CD1c-positive myeloid dendritic cell (primary cell): ENCODE results near the gene MTMR1.
A peak's percentile ranks its signal among the peaks of the same experiment; 100 is the strongest.

Source experiments
- DNase-seq: peaks from one replicate; pipeline ENCODE4 v3.0.0-alpha.2; 2016; ENCODE audit errors: extremely low spot score

MTMR1 gene

DNA sequence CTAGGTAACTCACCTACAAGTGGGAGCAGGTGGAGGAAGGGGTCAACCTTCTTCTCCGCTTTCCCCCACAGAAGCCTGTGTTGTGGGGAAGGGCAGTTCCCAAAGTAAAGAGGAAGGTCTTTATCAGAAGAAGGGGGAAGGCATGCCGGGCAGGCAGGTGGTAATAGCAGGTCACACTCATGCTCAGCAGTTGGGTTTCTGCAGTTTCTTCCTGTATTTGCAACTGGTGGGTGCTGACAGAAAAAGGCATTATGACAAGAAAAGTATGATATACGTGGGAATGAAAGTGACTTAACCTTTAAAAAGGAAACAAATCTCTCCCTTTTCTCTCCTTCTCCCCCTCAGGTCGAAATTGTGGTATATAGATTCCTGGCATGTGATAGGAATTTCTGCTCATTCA is 3.7 kb downstream of the MTMR1 start:
- peak; percentile 55 for DNase-seq

DNA sequence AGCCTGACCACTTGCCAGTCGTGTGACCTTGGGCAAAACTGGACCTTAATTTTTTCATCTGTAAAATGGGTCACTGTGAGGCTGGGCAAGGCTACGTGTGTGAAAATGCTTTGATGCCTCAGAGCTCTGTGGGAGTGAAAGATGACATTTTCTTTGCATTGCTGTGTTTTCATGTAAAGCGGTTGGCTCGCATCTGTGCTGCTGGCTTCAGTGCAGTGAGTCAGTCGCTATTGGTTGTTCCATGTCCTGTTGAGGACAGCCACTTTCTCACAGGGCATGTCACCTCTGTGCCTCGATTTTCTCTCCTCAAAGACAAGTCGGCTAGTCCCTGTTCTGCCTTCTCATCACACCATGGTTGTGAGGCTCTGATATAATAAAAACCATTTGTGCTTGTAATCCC is 4.4 kb downstream of the MTMR1 start:
- no peak for DNase-seq

DNA sequence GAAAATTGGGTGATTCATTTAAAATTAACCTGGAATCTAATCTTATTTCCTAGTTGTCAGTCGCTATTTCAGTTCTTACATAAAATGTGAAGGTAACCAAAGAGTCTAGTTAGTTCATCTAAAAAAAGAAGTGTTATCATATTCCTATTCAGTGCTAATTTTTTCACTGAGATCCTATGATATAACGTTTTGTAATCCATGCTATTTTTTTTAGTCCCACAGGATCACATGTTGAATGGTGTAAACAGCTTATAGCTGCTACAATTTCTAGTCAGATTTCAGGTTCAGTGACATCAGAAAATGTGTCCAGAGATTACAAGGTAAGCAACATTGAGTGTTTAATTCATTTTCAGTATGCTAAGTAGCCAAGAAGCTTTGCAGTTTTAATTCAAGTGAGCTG is 5.8 kb downstream of the MTMR1 start:
- no peak for DNase-seq

DNA sequence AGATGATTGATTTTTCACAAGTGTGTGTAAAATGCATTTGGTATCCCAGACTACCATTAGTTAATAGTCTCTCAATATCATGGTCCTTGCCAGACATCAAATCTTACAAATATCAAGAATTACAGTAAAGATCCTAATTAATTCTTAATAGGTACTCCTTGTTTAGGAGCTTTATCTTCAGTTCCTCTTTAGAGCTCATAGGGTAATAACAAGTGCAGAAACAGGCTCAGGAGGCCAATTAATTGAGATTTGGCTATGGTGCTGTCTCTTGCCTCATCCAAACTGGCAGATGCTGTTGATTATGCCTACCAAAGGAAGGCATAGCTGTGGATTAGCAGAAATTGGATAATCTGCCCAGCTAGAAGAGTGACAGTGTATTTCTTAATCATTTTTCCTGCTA is 6.9 kb downstream of the MTMR1 start:
- DNase-seq, result no peak

DNA sequence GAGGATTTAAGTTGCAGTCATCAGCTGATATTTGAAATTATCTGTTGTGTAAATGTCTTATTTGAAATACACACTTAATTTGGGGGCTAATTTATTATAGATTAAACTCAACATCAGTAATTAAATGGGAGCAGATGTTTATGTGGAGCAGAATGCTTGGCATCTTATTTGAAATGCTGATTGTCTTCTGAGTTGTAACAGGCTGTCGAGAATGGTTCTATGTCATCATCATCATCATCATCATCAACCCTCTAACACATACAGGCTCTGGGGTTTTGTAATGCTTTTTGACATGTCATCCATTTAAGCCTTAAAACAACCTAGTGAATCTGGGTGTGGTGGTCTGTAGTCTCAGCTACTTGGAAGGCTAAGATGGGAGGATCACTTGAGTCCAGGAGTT is 8.2 kb downstream of the MTMR1 start:
- DNase-seq, result no peak

DNA sequence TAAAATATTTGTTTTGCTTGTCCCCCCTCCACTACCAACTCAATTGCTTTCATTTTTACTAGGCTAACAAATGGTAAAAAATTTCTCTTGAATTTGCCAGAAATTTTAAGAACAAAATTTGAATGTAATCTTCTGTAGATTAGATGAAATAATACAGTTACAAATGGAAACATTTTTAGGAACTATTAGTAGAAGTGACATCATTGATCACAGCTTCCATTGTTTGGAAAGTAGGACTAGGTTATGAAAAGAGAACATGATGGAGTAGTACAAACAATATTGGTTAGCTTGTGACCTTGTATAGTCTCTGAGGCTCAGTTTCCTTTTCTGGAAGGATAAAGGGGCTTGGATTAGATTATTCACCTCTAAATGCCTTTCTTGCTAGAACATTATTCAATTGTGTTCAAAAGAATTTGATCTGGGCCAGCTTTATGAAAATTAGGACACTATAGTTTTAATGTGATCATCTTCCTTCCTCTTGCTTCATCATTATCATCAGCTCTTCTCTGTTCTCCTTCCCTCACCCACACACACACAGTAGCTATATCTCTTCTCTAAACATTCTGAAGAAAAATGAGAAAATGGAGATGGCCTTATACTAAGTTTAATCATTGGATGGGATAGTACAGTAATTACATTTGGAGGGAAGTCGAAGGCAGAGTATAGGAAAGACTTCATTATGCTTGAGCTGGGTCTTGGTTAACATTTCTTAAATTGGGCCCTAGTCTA is 9.9 kb downstream of the MTMR1 start:
- DNase-seq, result peak; percentile 62

DNA sequence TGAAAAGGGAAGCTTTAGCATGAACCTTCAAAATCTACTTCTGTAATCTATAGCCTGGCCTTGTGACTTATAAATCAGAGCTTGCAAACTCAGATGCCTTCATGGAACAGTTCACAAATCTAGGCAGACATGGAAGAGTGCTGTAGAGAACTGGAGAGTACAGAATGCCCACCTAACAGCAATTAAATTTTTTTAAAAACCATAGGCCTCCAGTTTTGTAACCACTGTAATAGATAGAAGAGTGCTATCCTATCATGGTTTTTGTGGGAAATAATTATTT is 10.4 kb downstream of the MTMR1 start:
- no peak for DNase-seq

DNA sequence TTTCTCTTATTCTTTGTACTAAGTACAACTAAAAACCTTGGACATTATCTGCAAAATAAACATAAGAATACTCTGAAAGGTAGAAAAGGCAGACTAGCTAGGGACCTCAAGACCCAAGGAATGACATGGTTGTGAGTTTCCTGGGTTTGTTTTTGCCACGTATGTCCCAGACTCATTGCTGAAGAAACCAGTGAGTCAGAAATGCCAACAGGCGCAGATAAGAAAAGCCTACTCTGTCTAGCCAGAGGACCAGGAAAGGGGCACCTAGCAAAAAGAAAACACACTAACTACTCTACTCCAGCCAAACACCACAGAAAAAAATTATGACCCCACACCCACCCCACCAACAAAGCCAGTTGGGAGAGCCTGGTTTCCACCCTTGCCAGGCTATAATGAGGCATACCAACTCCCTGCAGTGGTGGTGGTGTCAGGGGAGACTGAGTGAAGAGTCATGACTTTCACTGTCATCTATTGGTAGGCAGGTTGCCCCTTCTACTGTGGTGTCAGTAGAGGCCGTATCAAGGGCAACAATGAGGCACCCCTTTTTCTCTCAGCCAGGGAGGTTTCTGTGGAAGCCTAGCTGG is 10.9 kb downstream of the MTMR1 start:
- DNase-seq, result no peak

DNA sequence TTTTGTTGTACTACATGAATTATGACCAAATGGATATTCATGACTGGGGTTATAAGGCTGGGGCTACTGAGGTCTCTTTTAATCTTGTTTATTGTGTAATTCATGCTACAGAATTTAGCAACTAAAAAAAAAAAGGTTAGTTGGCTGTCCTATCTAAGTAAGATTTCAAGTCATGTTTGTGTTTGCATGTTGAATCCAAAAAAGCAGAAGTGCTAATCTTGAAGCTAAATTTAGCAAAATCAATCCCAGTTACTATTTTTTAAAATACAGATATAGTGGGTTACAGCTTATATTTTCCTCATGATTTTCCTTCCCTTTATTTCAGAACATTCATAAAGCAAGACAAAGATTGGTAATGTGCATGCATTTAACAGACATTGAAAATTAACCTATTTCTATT is 19.4 kb downstream of the MTMR1 start:
- DNase-seq, result no peak

DNA sequence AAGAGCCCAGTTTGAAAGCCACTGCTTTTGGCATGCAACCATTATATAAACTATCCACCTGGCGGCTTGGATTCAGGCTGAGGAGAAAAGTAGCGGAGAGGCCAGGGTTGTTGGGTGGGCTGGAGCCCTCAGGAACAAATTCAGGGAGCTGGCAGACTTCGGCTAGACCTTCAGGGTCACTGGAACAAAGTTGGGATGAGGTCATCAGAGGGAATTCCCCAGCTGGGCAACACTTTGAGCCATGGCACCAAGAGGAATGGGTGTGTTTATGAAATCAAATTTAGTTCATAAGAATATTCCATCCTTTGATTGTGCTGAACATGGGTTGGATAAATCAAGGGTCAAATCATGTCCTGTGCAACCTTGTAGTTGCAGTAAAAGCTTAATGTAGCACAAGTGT is 22.0 kb downstream of the MTMR1 start:
- no peak for DNase-seq

DNA sequence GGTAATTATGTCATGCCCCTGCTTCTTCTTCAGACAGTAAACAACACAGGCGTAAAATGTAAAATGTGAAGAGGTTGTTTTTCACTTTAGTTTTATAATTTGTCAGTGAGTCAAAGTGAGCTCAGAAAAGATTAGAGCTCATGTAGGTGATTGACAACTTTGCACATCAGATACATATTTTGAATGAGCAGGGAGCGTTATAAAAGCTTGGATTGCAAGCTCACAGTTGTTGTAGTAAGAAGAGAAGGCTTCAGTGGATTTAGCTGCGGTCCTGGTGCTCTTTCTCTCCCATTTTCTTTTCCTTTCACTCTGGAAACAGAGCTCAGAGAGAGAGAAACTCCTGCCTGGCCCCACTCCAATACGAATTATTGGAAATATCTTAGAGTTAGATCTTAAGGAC is 26.4 kb downstream of the MTMR1 start:
- DNase-seq, result no peak

DNA sequence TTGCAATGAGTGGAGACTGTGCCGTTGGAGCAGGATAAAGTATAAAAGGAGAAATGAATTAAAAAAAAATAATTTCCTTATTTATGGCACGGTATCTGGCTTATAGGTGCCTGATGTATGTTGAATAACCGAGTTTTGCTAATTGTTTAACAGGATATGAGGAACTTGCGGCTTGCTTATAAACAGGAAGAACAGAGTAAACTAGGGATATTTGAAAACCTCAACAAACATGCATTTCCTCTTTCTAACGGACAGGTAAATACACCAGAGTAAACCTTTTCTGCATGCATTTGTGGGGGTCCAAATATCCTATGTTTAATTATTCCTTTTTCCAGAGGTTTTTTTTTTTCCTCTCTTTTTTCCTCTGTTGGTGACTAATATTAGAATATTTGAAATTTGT is 36.8 kb downstream of the MTMR1 start:
- peak; percentile 39 for DNase-seq

DNA sequence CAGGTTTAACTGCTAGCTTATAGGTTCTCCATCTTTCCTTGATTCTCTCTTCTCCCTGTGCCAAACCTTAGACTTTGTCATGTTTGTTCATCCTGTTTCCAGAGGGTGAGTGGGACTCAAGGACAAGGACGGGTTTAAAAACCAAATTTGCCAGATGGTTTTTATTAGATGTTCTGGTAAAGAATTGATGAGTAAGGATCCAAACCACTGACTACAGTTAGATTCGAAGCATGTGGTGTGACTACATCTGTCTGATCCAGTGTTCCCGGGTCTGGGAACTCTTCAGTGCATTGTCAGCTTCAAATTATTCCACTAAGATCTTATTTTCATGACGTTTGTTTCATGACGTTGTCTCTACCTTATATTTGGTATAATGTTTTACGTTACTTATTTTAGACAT is 37.5 kb downstream of the MTMR1 start:
- no peak for DNase-seq

DNA sequence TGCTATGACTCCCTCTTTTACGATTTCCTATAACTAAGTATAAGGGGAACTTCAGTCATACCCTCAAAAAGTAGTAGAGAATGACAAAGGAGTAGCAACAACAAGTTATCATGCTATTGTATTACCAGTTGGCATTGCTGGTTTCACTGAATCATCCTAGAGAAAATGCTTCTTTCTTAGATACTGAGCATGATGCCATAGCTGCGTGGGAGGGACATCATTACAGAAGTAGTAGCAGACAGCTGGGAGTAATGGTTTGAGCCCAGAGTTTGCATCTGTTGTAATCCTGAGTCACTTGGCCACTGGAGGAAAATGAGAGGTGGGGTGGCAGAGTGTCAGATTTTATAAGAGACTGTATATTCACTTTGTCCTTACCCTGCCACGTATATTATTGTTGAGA is 38.6 kb downstream of the MTMR1 start:
- peak; percentile 81 for DNase-seq

DNA sequence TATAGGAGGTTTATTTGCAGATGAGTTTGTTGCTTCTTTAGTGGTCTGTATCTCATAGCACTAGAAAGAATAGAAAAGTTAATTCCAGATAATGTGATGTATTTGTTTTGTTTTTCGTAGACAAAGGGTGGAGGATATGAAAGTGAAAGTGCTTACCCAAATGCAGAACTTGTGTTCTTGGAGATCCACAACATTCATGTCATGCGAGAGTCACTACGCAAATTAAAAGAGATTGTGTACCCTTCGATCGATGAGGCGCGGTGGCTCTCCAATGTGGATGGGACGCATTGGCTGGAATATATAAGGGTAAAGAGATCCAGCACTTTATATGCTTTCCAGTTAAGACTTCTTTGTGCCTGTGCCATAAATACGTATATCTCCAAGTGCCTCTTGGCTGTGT is 43.3 kb downstream of the MTMR1 start:
- peak; percentile 52 for DNase-seq

DNA sequence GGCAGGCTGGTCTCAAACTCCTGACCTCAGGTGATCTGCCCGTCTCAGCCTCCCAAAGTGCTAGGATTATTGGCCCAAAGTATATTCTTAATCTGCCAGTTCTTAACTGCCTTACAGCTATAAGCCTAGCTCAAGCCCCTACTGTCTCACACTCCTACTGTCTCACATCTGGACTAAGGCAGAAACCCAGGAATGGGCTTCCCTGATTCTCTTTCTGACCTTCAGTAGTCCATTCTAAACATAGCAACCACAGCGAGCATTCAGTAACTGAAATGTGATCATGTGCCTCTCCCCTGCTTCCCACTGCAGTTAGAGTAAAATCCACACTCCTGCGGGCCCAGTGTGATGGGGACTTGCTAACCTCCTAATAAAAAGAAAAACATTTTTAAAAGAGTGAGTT is 58.9 kb downstream of the MTMR1 start:
- no peak for DNase-seq

DNA sequence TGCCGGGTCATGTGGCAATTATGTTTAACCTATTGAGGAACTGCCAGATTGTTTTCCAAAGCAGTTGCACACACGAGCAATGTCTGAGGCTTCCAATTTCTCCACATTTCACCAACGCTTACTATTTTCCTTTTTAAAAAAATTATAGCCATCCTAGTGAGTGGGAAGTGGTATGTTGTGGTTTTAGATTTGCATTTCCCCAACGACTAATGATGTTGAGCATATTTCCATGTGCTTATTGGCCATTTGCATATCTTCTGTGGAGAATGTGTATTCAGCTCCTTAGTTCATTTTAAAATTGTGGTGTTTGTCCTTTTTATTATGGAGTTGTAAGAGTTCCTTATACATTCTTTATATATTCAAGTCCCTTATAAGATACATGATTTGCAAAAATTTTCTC is 60.2 kb downstream of the MTMR1 start:
- no peak for DNase-seq

DNA sequence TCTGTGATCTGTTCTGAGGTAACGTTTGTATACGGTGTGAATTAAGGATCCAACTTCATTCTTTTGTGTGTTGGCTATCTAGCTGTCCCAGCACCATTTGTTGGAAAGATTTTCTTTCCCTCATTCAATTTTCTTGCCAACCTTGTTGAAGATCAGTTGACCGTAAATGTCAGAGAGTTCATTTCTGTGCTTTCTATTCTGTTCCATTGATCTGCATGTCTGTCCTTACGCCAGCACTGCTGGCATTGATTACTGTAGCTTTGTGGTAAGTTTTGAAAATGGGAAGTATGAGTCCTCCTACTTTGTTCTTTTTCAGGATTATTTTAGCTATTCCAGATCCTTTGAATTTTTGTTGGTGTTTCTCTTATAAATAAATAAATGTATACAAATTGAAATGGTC is 60.8 kb downstream of the MTMR1 start:
- no peak for DNase-seq

DNA sequence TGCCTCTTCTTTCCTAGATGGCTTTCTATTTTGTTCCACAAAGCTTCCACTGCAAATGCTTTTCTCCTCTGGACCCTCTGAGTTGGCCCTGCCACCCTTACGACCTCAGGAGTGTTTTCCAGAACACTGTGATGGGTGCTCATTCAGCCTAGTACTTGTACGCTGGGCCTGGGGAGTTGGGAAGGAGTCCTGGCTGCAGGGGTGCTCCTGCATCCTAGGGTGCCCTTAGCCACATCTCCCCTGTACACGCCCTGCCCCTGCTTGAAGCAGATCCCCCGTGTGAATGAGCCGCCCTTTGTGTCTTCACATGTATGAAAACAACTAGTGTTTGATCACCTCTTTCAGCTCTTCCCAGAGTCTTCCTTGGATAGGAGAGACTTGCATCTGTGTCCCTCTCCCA is 64.2 kb downstream of the MTMR1 start:
- DNase-seq, result no peak

DNA sequence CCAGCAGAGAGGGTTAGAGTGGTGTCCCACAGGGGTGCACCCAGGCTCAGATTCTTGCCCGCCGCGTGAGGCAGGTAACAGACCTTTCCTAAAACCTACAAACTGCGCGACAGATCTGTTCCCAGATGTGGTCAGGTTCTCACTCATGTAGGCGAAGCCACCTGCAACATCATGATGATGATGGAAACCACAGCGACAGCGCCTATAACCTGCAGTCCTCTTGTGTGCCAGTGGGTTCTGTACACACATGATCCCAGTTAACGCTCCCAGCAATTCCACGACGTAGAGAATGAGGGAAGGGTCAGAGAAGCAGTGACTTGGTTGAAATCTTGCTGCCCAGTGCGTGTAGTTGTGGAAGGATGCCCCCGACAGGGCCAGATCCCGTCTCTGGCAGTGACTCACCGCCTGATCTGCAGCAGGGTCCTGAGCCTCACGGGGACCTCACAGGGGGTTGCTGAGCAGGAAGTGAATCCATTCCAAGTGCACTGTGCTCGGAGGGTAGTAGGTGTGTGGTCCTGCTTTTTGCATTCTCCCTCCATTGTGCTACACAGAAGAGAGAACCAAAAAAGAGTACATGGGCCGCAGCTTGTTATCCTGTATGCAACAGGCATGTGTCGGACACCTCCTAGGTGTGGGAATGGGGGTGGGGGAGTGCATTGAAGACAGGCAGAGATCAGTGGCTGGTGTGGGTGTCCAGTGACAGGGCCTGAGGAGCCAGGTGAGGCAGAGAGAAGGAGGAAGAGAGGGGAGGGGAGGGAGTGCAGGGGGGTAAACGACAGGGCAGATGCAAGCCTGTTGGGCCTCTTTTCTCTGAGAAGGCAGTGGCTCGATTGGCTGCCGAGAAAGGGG is 66.6 kb downstream of the MTMR1 start:
- no peak for DNase-seq

DNA sequence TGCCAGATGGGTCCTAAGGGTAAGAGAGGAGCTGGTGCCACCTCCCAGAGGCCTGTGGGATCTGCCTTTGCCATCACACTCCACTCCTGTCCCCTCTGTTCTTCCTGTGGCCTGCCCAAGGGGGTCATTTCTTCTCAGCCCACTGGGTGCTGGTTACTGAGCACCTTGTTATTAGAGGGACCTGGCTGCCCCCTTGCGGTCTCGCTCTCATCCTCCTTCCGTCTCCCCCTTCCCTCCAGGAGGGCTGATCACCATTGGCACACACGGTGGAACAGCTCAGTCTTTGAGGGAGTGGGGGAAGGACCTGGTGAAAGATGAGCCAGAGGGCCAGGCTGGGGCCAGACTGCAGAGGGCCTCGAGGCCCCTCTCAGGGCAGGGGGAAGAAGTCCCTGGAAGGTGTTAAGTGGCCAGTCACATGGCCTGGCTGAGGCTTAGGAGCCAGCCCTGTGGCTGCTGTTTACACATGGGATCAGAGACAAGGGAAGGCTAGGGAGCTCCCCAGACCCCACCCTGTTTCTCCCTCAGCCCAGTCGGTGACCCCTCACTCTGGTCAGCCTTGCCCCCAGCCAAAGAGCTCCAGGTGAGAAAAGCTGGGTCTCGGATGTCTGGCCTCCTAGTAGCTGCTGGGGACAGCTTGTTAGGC is 68.1 kb downstream of the MTMR1 start:
- DNase-seq, result no peak

DNA sequence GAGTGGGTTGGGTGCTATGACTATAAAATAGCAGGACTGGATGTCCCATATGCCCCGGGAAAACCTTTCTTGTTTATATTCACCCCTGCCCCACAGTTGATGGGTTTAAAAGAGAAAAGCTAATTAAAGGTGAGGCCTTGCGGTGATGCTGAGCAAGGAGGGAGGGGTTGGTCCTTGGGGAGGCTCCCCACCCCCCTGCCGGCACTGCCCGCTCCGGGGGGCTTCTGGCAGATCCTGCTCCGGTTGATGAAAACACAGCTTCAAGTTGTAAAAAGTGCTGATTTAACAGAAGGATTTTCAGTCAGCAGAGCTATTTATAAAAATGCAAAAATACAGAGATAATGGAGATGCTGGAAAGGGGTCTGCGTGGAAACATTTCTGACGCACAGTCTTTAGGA is 68.6 kb downstream of the MTMR1 start:
- DNase-seq, result no peak
